Esophagus muscularis mucosa (tissue), 4 donors: ENCODE measurements around the gene NRCAM. TPM values are rescaled to one million over a fixed set of nuclear protein-coding genes. Genes with fewer than 3 reads are reported as not detected.

Experiments
- DNase-seq: peaks from one replicate; pipeline ENCODE4 v3.0.0-alpha.2; 2017; ENCODE audit errors: extremely low spot score
- H3K27ac ChIP-seq, 4 donors: fragments of 200-600 bp; sonication (generic); replicated peaks in 1 of 4; 1 replicate in 3 of 4; 2 replicates in 1 of 4; pipeline ENCODE4 v1.5.1; 2016 to 2019; ENCODE audit warnings: mild to moderate bottlenecking in 1 of 4
- H3K27me3 ChIP-seq, 4 donors: fragments of 200-600 bp; sonication (generic); one replicate each; pipeline versions ENCODE4 v1.5.1 to v1.6.0; 2016 to 2019
- H3K36me3 ChIP-seq, 4 donors: fragments of 200-600 bp; sonication (generic); one replicate each; pipeline ENCODE4 v1.5.1; 2016 to 2019
- H3K4me1 ChIP-seq, 4 donors: fragments of 200-600 bp; sonication (generic); one replicate each; pipeline ENCODE4 v1.5.1; 2016 to 2019
- H3K4me3 ChIP-seq, 4 donors: fragments of 200-600 bp; sonication (generic); 1 replicate in 2 of 4; 2 replicates in 2 of 4; pipeline ENCODE4 v1.5.1; 2016 to 2019; ENCODE audit warnings: mild to moderate bottlenecking in 4 of 4, moderate library complexity in 1 of 4
- H3K9me3 ChIP-seq, 4 donors: fragments of 200-600 bp; sonication (generic); 1 replicate in 3 of 4; 2 replicates in 1 of 4; pipeline ENCODE4 v1.5.1; 2016 to 2019
- EP300 ChIP-seq: sonication (generic); formaldehyde crosslinking; IDR thresholded peaks from one replicate; pipeline ENCODE4 v1.6.1; 2017; ENCODE audit warnings: antibody characterized with exemption
- POLR2A ChIP-seq: fragments of 450-650 bp; IDR thresholded peaks from one replicate; pipeline ENCODE4 v1.6.1; 2017; ENCODE audit warnings: antibody characterized with exemption, moderate library complexity, mild to moderate bottlenecking, low read depth
- POLR2AphosphoS5 ChIP-seq, 2 donors: sonication (generic); formaldehyde crosslinking; IDR thresholded peaks; one replicate each; pipeline ENCODE4 v1.6.1; 2017; ENCODE audit warnings: antibody characterized with exemption in 2 of 2
- WGBS: methylation state at CpG from one replicate; pipeline ENCODE4 v1.1.5; 2018; 5-methylcytosine and 5-hydroxymethylcytosine counted together
- intact Hi-C: fragments of 100-400 bp; cut with DNase I; formaldehyde crosslinking; loops from one replicate; pipeline ENCODE4 v1.15.1; 2023
- total RNA-seq, 4 donors: library from RNA; depleted of rRNA; stranded (reverse); fragments of >200 nt; gene quantifications; one replicate each; pipeline versions ENCODE4 v1.1.0 to v1.2.1, GENCODE V29; 2016
- TF ChIP-seq, protein P1 (sequence below), 3 experiments: fragments of 200-600 bp in 2 of 3; fragments of 450-650 bp in 1 of 3; sonication (generic) in 2 of 3; IDR thresholded peaks; one replicate each; pipeline ENCODE4 v1.5.1; 2017 to 2019; ENCODE audit warnings: antibody characterized with exemption in 3 of 3, mild to moderate bottlenecking in 2 of 3, moderate library complexity in 1 of 3

NRCAM gene
- total RNA-seq, 4 donors from 2014 or later: 2.9 to 5.2 (median 3.3) TPM

- Histone ChIP-seq H3K4me1 (no peaks in the 10 kb centered on the region), H3K4me3 (no peak overlapping the region), H3K27me3 (no peaks in the 10 kb centered on the region), H3K27ac (no peak overlapping the region), H3K36me3 (no peaks in the 10 kb centered on the region), H3K9me3 (no peaks in the 10 kb centered on the region)
- WGBS: 85% methylated on average over 6 of the region's 6 CpGs
- TF ChIP-seq, protein P1, sequence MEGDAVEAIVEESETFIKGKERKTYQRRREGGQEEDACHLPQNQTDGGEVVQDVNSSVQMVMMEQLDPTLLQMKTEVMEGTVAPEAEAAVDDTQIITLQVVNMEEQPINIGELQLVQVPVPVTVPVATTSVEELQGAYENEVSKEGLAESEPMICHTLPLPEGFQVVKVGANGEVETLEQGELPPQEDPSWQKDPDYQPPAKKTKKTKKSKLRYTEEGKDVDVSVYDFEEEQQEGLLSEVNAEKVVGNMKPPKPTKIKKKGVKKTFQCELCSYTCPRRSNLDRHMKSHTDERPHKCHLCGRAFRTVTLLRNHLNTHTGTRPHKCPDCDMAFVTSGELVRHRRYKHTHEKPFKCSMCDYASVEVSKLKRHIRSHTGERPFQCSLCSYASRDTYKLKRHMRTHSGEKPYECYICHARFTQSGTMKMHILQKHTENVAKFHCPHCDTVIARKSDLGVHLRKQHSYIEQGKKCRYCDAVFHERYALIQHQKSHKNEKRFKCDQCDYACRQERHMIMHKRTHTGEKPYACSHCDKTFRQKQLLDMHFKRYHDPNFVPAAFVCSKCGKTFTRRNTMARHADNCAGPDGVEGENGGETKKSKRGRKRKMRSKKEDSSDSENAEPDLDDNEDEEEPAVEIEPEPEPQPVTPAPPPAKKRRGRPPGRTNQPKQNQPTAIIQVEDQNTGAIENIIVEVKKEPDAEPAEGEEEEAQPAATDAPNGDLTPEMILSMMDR (IDR thresholded peaks at IDR 0.05): no peak
- no peak for TF ChIP-seq EP300
- no peak for TF ChIP-seq POLR2AphosphoS5 (IDR thresholded peaks at IDR 0.05)
- no peak for TF ChIP-seq POLR2A
- intact Hi-C loops: no loop called here
- no peak for DNase-seq
Observed at GRCh38 chr7:108232076-108232475, 224.2 kb downstream of the NRCAM start.

DNA sequence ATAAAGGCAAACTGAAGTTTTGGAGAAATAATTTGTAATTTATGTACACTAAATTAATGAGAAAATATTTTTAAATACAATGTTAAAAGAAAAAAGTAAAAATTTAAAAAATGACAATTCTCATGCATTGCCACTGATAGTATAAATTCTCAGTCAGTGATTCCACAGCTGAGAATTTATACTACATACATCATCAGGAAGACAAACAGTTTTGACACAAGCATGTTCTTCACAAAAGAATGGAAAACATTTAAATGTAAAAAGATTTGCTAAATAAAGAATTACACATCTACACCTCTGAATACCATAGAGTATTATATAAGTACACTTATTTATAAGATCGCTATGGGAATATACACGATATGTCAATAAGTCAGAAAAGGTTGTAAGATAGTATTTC is 225.0 kb downstream of the NRCAM start:
- no peak overlapping the region for H3K27ac ChIP-seq
- H3K27me3 ChIP-seq: no peaks in the 10 kb centered on the region
- DNase-seq: no peak
- H3K9me3 ChIP-seq: no peaks in the 10 kb centered on the region
- no peaks in the 10 kb centered on the region for H3K4me1 ChIP-seq
- intact Hi-C loops: no loop called here
- TF ChIP-seq, protein P1 (IDR thresholded peaks at IDR 0.05): no peak
- TF ChIP-seq POLR2A: no peak
- no peak for TF ChIP-seq POLR2AphosphoS5 (IDR thresholded peaks at IDR 0.05)
- no peak for TF ChIP-seq EP300
- H3K36me3 ChIP-seq: no peaks in the 10 kb centered on the region
- WGBS: 91% methylated on average over 2 of the region's 2 CpGs
- H3K4me3 ChIP-seq: no peak overlapping the region

- no peaks in the 10 kb centered on the region for H3K4me1 ChIP-seq
- WGBS: 68% methylated on average over 3 of the region's 3 CpGs
- H3K9me3 ChIP-seq: no peaks in the 10 kb centered on the region
- no peak overlapping the region for H3K4me3 ChIP-seq
- no peak for DNase-seq
- H3K27me3 ChIP-seq: no peaks in the 10 kb centered on the region
- H3K27ac ChIP-seq: no peak overlapping the region
- no peaks in the 10 kb centered on the region for H3K36me3 ChIP-seq
- intact Hi-C loops: no loop called here
- no peak for TF ChIP-seq POLR2AphosphoS5 (IDR thresholded peaks at IDR 0.05)
- TF ChIP-seq, protein P1 (IDR thresholded peaks at IDR 0.05): no peak
- TF ChIP-seq EP300: no peak
- no peak for TF ChIP-seq POLR2A
Observed at GRCh38 chr7:108227366-108227765, 228.9 kb downstream of the NRCAM start.

DNA sequence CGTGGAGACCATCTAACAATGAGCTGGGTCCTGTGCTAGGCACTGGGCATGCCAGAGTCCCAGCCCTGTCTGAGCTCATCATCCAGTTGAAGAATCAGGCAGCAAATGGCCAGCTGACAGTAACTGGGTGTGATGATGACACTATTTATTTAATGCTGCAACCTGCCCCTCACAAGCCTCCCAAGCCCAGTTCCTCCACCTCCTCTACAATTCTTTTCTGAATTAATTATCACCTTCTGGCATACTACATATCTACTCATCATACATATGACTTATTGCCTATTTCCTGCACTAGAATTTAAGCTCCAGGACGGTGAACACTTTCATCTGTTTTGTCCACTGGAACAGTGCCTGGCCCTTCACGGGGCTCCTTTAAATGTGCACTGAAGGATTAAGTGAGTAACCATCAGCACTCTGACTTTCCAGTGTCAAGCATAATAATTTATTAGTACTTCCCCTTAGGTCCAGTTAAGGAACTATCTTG is 229.4 kb downstream of the NRCAM start:
- no peak overlapping the region for H3K4me3 ChIP-seq
- TF ChIP-seq EP300 (no peak), POLR2A (no peak), POLR2AphosphoS5 (IDR thresholded peaks at IDR 0.05) (no peak)
- TF ChIP-seq, protein P1 (IDR thresholded peaks at IDR 0.05): no peak
- no peak overlapping the region for H3K27ac ChIP-seq
- H3K9me3 ChIP-seq: no peaks in the 10 kb centered on the region
- no peaks in the 10 kb centered on the region for H3K27me3 ChIP-seq
- WGBS: 44% methylated on average over 3 of the region's 3 CpGs
- intact Hi-C loops: no loop called here
- no peaks in the 10 kb centered on the region for H3K36me3 ChIP-seq
- DNase-seq: no peak
- H3K4me1 ChIP-seq: no peaks in the 10 kb centered on the region

DNA sequence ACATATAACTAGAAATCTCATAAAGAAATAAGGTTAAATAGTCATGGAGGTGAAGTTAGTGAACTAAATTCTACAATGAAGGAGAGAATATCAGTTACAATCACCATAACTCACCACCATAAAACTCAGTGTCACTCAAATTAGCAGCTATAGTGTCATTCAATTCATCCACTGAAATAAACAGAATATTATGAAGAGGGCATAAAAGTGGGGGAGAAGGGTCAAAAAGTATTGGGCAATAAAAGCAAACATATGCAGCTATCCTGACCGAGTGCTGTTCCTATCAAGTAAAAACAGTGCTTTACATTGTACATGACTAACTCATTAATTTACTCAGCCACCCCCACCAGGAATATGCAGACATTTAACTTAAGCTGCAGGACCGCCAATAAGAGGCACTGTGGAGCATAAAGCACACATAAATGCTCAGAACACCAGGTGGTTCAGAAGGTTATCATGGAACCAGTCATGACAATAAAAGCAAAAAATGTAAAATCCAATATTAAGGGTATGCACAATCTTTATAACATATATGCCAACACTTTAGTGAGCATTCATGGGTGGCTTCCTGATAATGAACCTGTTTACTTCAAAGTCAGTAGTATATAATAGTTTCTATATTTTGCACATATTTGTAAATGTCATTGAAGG is 230.6 kb downstream of the NRCAM start:
- TF ChIP-seq POLR2AphosphoS5 (IDR thresholded peaks at IDR 0.05): no peak
- no peak for TF ChIP-seq POLR2A
- TF ChIP-seq EP300: no peak
- TF ChIP-seq, protein P1 (IDR thresholded peaks at IDR 0.05): no peak
- intact Hi-C loops: no loop called here
- 88% methylated on average over 2 of the region's 2 CpGs for WGBS
- H3K4me1 ChIP-seq: no peaks in the 10 kb centered on the region
- no peaks in the 10 kb centered on the region for H3K36me3 ChIP-seq
- no peak overlapping the region for H3K4me3 ChIP-seq
- H3K9me3 ChIP-seq: no peaks in the 10 kb centered on the region
- no peak for DNase-seq
- no peaks in the 10 kb centered on the region for H3K27me3 ChIP-seq
- no peak overlapping the region for H3K27ac ChIP-seq
